ENCODE results near the gene RPL4. TPM values are rescaled to one million over a fixed set of nuclear protein-coding genes. Genes with fewer than 3 reads are reported as not detected.

The RPL4 gene
- total RNA-seq, 1 donor from 2014 or later, result 7,468 TPM

- no peaks in the 10 kb centered on the region for H3K36me3 ChIP-seq (ENCODE audit: control insufficient read depth, insufficient read depth, low read length)
- peak overlapping the region; percentile 66 for H3K4me3 ChIP-seq (ENCODE audit: low read depth, low read length)
- no peaks in the 10 kb centered on the region for H3K27me3 ChIP-seq (ENCODE audit: control insufficient read depth, insufficient read depth, low read length)
- no peak for DNase-seq (ENCODE audit: low read depth)
- TF ChIP-seq CTCF (IDR thresholded peaks at IDR 0.05; ENCODE audit: insufficient read depth, low read length, poor library complexity, severe bottlenecking), result no peak
These were observed 7.6 kb downstream of the RPL4 start for GRCh38 chr15:66496951-66497501.

DNA sequence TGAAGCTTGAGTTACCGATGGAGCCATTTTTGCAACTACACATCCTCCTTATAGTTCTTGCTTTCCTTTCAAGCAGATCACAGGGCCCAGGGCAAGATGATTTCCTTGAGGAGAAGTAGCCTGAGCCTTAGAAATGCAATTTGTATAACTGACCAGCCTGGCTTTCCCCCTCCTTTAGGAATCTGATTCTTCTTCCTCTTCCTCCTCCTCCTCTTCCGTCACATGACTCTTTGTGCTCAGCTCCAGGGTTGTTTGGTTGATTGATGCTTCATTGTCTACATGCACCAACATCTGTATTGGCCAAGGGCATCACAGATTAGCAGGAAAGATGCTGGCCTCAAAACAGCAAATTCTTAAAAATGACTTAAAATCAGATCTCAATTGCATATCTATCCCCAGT lies 10.4 kb downstream of the RPL4 start:
- Histone ChIP-seq H3K27me3 (ENCODE audit: control insufficient read depth, insufficient read depth, low read length) (no peaks in the 10 kb centered on the region), H3K36me3 (ENCODE audit: control insufficient read depth, insufficient read depth, low read length) (no peaks in the 10 kb centered on the region), H3K4me3 (ENCODE audit: low read depth, low read length) (no peak overlapping the region)
- no peak for DNase-seq (ENCODE audit: low read depth)
- no peak for TF ChIP-seq CTCF (IDR thresholded peaks at IDR 0.05; ENCODE audit: insufficient read depth, low read length, poor library complexity, severe bottlenecking)

DNA sequence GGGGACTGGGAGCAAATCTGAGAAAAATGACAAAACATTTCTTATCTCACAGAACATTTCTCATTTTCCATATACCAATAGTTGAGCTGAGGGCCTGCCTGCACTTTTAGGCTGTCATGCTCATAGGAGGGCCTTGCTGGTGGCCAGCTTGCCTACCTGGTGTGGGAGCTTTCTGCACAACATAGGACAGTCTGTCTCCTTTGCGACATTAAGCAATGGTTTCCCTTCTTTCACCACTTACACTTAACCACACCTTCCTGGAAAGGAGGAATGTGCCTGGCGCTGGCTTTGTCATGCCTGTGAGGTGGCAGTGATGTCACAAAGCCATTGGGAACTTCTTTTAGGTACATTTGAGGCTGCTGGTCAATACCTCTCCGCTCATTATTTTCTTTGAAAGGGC lies 12.8 kb downstream of the RPL4 start:
- Histone ChIP-seq H3K27me3 (ENCODE audit: control insufficient read depth, insufficient read depth, low read length) (no peaks in the 10 kb centered on the region), H3K4me3 (ENCODE audit: low read depth, low read length) (no peak overlapping the region), H3K36me3 (ENCODE audit: control insufficient read depth, insufficient read depth, low read length) (peaks cover 1% of the 10 kb centered on the region)
- TF ChIP-seq CTCF (IDR thresholded peaks at IDR 0.05; ENCODE audit: insufficient read depth, low read length, poor library complexity, severe bottlenecking), result no peak
- no peak for DNase-seq (ENCODE audit: low read depth)

DNA sequence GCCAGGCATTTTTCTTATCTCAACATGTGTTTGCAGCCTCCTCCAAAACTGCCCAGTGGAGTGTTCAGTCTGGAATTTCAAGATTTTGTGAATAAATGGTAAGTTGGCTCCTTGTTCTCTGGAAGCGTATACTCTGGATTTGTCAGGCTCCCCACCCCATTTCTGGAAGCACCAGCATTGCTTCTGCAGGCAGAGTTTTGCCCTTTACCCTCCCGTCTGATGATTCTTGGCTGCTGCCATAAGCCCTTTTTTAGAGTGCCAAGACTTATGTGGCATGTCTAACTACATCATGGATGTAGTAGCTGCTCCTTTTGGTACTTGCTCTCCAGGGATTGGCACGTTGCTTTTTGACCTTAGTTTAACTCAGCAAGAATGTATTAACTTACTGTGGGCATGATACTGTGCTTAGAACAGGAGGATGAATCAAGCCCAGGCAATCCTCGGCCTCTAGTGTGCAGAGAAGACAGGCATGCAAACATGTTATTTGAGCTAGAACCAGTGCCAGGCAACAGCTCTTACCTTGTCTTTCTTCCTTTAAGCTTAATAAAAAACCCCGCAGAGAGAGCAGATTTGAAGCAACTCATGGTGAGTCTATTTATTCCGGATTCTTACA lies 15.4 kb downstream of the RPL4 start:
- no peak for TF ChIP-seq CTCF (IDR thresholded peaks at IDR 0.05; ENCODE audit: insufficient read depth, low read length, poor library complexity, severe bottlenecking)
- Histone ChIP-seq H3K36me3 (ENCODE audit: control insufficient read depth, insufficient read depth, low read length) (peaks cover 1% of the 10 kb centered on the region), H3K27me3 (ENCODE audit: control insufficient read depth, insufficient read depth, low read length) (no peaks in the 10 kb centered on the region), H3K4me3 (ENCODE audit: low read depth, low read length) (no peak overlapping the region)
- DNase-seq (ENCODE audit: low read depth), result no peak

GRCh38 chr15:66488525-66488924 lies 16.1 kb downstream of the RPL4 start:
- DNase-seq (ENCODE audit: low read depth), result no peak
- TF ChIP-seq CTCF (IDR thresholded peaks at IDR 0.05; ENCODE audit: insufficient read depth, low read length, poor library complexity, severe bottlenecking), result no peak
- H3K36me3 ChIP-seq (ENCODE audit: control insufficient read depth, insufficient read depth, low read length), result peaks cover 1% of the 10 kb centered on the region

GRCh38 chr15:66486887-66487286 lies 17.8 kb downstream of the RPL4 start:
- no peak for DNase-seq (ENCODE audit: low read depth)
- no peak overlapping the region for H3K4me3 ChIP-seq (ENCODE audit: low read depth, low read length)
- H3K27me3 ChIP-seq (ENCODE audit: control insufficient read depth, insufficient read depth, low read length), result no peaks in the 10 kb centered on the region
- TF ChIP-seq CTCF (IDR thresholded peaks at IDR 0.05; ENCODE audit: insufficient read depth, low read length, poor library complexity, severe bottlenecking), result no peak
- H3K36me3 ChIP-seq (ENCODE audit: control insufficient read depth, insufficient read depth, low read length), result peaks cover 1% of the 10 kb centered on the region

More at GRCh38 chr15:66488525-66488924, 16.1 kb downstream of the RPL4 start:
- H3K4me3 ChIP-seq (ENCODE audit: low read depth, low read length), result no peak overlapping the region
- H3K27me3 ChIP-seq (ENCODE audit: control insufficient read depth, insufficient read depth, low read length), result no peaks in the 10 kb centered on the region
